GM12872 (cell line): ENCODE results near the gene CORO6.

Experiments used
- CTCF ChIP-seq: IDR thresholded peaks from 3 replicates; pipeline ENCODE4 v1.5.1; 2011; ENCODE audit warnings: low read depth, mild to moderate bottlenecking, low read length, moderate library complexity; ENCODE audit not compliant: insufficient read depth

The CORO6 gene

GRCh38 chr17:29592850-29593551 is 29.7 kb downstream of the CORO6 start, which contains the start of gene ANKRD13B:
ANKRD13B (plus strand) TSS chr17:29593132; CDS start chr17:29593622, 490 bp downstream.
- no peak for TF ChIP-seq CTCF

GRCh38 chr17:29591737-29592608 is 30.7 kb downstream of the CORO6 start:
- peak; percentile 94 for TF ChIP-seq CTCF

GRCh38 chr17:29591146-29591736 is 31.5 kb downstream of the CORO6 start:
- TF ChIP-seq CTCF, result no peak

GRCh38 chr17:29590411-29591145 is 32.1 kb downstream of the CORO6 start:
- no peak for TF ChIP-seq CTCF

GRCh38 chr17:29589524-29590410 is 32.9 kb downstream of the CORO6 start, which contains the start of gene GIT1:
GIT1 (minus strand) TSS chr17:29589648; CDS start chr17:29589378, 270 bp downstream.
- TF ChIP-seq CTCF, result no peak

GRCh38 chr17:29588562-29589411 is 33.9 kb downstream of the CORO6 start:
- no peak for TF ChIP-seq CTCF
